Esophagus muscularis mucosa (tissue), 4 donors: Measurements from ENCODE around the gene AKNAD1. TPM values are rescaled to one million over a fixed set of nuclear protein-coding genes. Genes with fewer than 3 reads are reported as not detected.

Experiments used
- DNase-seq: peaks from one replicate; pipeline ENCODE4 v3.0.0-alpha.2; 2017; ENCODE audit errors: extremely low spot score
- H3K27ac ChIP-seq, 4 donors: fragments of 200-600 bp; sonication (generic); replicated peaks in 1 of 4; 1 replicate in 3 of 4; 2 replicates in 1 of 4; pipeline ENCODE4 v1.5.1; 2016 to 2019; ENCODE audit warnings: mild to moderate bottlenecking in 1 of 4
- H3K27me3 ChIP-seq, 4 donors: fragments of 200-600 bp; sonication (generic); one replicate each; pipeline versions ENCODE4 v1.5.1 to v1.6.0; 2016 to 2019
- H3K36me3 ChIP-seq, 4 donors: fragments of 200-600 bp; sonication (generic); one replicate each; pipeline ENCODE4 v1.5.1; 2016 to 2019
- H3K4me1 ChIP-seq, 4 donors: fragments of 200-600 bp; sonication (generic); one replicate each; pipeline ENCODE4 v1.5.1; 2016 to 2019
- H3K4me3 ChIP-seq, 4 donors: fragments of 200-600 bp; sonication (generic); 1 replicate in 2 of 4; 2 replicates in 2 of 4; pipeline ENCODE4 v1.5.1; 2016 to 2019; ENCODE audit warnings: mild to moderate bottlenecking in 4 of 4, moderate library complexity in 1 of 4
- H3K9me3 ChIP-seq, 4 donors: fragments of 200-600 bp; sonication (generic); 1 replicate in 3 of 4; 2 replicates in 1 of 4; pipeline ENCODE4 v1.5.1; 2016 to 2019
- EP300 ChIP-seq: sonication (generic); formaldehyde crosslinking; IDR thresholded peaks from one replicate; pipeline ENCODE4 v1.6.1; 2017; ENCODE audit warnings: antibody characterized with exemption
- POLR2A ChIP-seq: fragments of 450-650 bp; IDR thresholded peaks from one replicate; pipeline ENCODE4 v1.6.1; 2017; ENCODE audit warnings: antibody characterized with exemption, moderate library complexity, mild to moderate bottlenecking, low read depth
- POLR2AphosphoS5 ChIP-seq, 2 donors: sonication (generic); formaldehyde crosslinking; IDR thresholded peaks; one replicate each; pipeline ENCODE4 v1.6.1; 2017; ENCODE audit warnings: antibody characterized with exemption in 2 of 2
- WGBS: methylation state at CpG from one replicate; pipeline ENCODE4 v1.1.5; 2018; 5-methylcytosine and 5-hydroxymethylcytosine counted together
- intact Hi-C: fragments of 100-400 bp; cut with DNase I; formaldehyde crosslinking; loops from one replicate; pipeline ENCODE4 v1.15.1; 2023
- total RNA-seq, 4 donors: library from RNA; depleted of rRNA; stranded (reverse); fragments of >200 nt; gene quantifications; one replicate each; pipeline versions ENCODE4 v1.1.0 to v1.2.1, GENCODE V29; 2016
- TF ChIP-seq, protein P1 (sequence below), 3 experiments: fragments of 200-600 bp in 2 of 3; fragments of 450-650 bp in 1 of 3; sonication (generic) in 2 of 3; IDR thresholded peaks; one replicate each; pipeline ENCODE4 v1.5.1; 2017 to 2019; ENCODE audit warnings: antibody characterized with exemption in 3 of 3, mild to moderate bottlenecking in 2 of 3, moderate library complexity in 1 of 3

Gene AKNAD1
- total RNA-seq, 4 donors from 2014 or later, result 0.13 to 7.5 (median 1.5) TPM

- peak; percentile 66 for DNase-seq
- TF ChIP-seq POLR2AphosphoS5 (IDR thresholded peaks at IDR 0.05), result no peak
- TF ChIP-seq EP300, result no peak
- TF ChIP-seq, protein P1, sequence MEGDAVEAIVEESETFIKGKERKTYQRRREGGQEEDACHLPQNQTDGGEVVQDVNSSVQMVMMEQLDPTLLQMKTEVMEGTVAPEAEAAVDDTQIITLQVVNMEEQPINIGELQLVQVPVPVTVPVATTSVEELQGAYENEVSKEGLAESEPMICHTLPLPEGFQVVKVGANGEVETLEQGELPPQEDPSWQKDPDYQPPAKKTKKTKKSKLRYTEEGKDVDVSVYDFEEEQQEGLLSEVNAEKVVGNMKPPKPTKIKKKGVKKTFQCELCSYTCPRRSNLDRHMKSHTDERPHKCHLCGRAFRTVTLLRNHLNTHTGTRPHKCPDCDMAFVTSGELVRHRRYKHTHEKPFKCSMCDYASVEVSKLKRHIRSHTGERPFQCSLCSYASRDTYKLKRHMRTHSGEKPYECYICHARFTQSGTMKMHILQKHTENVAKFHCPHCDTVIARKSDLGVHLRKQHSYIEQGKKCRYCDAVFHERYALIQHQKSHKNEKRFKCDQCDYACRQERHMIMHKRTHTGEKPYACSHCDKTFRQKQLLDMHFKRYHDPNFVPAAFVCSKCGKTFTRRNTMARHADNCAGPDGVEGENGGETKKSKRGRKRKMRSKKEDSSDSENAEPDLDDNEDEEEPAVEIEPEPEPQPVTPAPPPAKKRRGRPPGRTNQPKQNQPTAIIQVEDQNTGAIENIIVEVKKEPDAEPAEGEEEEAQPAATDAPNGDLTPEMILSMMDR (IDR thresholded peaks at IDR 0.05), result no peak
- TF ChIP-seq POLR2A, result no peak
- Histone ChIP-seq H3K4me1 (no peaks in the 10 kb centered on the region), H3K27ac (no peak overlapping the region), H3K36me3 (no peaks in the 10 kb centered on the region), H3K4me3 (no peak overlapping the region), H3K27me3 (no peaks in the 10 kb centered on the region), H3K9me3 (no peaks in the 10 kb centered on the region)
- intact Hi-C loops, result no loop called here
- WGBS, result 79% methylated on average over 4 of the region's 4 CpGs
These were observed 8.5 kb upstream of the AKNAD1 start for GRCh38 chr1:108865316-108865910.

GRCh38 chr1:108863984-108864383, 7.1 kb upstream of the AKNAD1 start:
- H3K4me1 ChIP-seq, result no peaks in the 10 kb centered on the region
- TF ChIP-seq EP300, result no peak
- no peak for TF ChIP-seq POLR2A
- no peak for TF ChIP-seq POLR2AphosphoS5 (IDR thresholded peaks at IDR 0.05)
- intact Hi-C loops, result no loop called here
- DNase-seq, result peak; percentile 17
- H3K4me3 ChIP-seq, result no peak overlapping the region
- no peak overlapping the region for H3K27ac ChIP-seq
- H3K27me3 ChIP-seq, result no peaks in the 10 kb centered on the region
- 95% methylated on average over 4 of the region's 4 CpGs for WGBS
- H3K9me3 ChIP-seq, result no peaks in the 10 kb centered on the region
- no peaks in the 10 kb centered on the region for H3K36me3 ChIP-seq

GRCh38 chr1:108862698-108863477, 6.0 kb upstream of the AKNAD1 start:
- Histone ChIP-seq H3K27ac (no peak overlapping the region), H3K36me3 (no peaks in the 10 kb centered on the region), H3K4me3 (no peak overlapping the region), H3K27me3 (no peaks in the 10 kb centered on the region), H3K9me3 (no peaks in the 10 kb centered on the region), H3K4me1 (no peaks in the 10 kb centered on the region)
- peak; percentile 21 for DNase-seq
- intact Hi-C loops, result no loop called here
- 67% methylated on average over 1 of the region's 1 CpG for WGBS
- no peak for TF ChIP-seq POLR2AphosphoS5 (IDR thresholded peaks at IDR 0.05)
- no peak for TF ChIP-seq POLR2A
- no peak for TF ChIP-seq EP300
- TF ChIP-seq, protein P1 (IDR thresholded peaks at IDR 0.05), result no peak

- peak; percentile 19 for DNase-seq
- Histone ChIP-seq H3K9me3 (no peaks in the 10 kb centered on the region), H3K4me3 (no peak overlapping the region), H3K4me1 (no peaks in the 10 kb centered on the region), H3K36me3 (no peaks in the 10 kb centered on the region), H3K27me3 (no peaks in the 10 kb centered on the region), H3K27ac (no peak overlapping the region)
- TF ChIP-seq POLR2A (no peak), POLR2AphosphoS5 (IDR thresholded peaks at IDR 0.05) (no peak), EP300 (no peak)
- TF ChIP-seq, protein P1 (IDR thresholded peaks at IDR 0.05), result no peak
- intact Hi-C loops, result no loop called here
- WGBS, result 92% methylated on average over 7 of the region's 7 CpGs
These were observed 5.2 kb upstream of the AKNAD1 start for GRCh38 chr1:108862017-108862610.

GRCh38 chr1:108861566-108861965, 4.7 kb upstream of the AKNAD1 start:
- H3K4me1 ChIP-seq, result no peaks in the 10 kb centered on the region
- no peak for TF ChIP-seq POLR2A
- TF ChIP-seq, protein P1 (IDR thresholded peaks at IDR 0.05), result no peak
- no peak for TF ChIP-seq POLR2AphosphoS5 (IDR thresholded peaks at IDR 0.05)
- TF ChIP-seq EP300, result no peak
- no peaks in the 10 kb centered on the region for H3K9me3 ChIP-seq
- H3K27me3 ChIP-seq, result no peaks in the 10 kb centered on the region
- intact Hi-C loops, result no loop called here
- WGBS, result 92% methylated on average over 6 of the region's 6 CpGs
- H3K27ac ChIP-seq, result no peak overlapping the region
- peak; percentile 14 for DNase-seq
- no peak overlapping the region for H3K4me3 ChIP-seq
- no peaks in the 10 kb centered on the region for H3K36me3 ChIP-seq
